ENCODE data around the gene RIMKLA.

Gene RIMKLA

DNA sequence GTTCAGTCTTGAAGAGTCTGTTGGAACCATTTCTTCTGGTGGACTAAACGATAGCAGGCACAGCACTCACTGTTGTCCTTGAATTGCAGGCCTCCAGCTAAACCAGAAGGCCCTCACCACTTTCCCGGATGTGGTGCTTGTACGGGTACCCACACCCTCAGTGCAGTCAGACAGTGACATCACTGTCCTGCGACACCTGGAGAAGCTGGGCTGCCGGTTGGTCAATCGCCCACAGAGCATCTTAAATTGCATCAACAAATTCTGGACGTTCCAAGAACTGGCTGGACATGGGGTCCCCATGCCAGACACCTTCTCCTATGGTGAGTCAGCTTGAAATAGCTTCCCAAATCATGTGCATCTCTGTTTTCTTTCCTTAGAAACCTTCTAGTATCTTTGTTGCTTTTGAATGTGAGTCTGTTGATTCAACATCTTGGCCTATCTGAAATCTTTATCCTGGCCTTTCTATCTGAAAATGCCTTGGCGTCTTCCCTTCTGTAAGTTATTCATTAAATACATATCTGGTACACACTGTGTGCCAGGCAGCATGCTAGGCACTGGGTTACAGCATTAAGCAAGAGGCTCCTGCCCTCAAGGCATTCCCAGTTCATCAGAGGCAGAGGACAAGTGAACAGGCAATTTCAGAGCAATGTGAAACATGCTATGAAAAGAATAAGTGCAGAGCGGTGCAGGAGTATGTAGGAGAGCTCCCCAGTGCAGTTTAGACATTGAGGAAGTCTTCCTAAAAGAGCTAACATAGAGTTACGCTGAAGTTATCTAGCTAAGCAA lies 18.9 kb downstream of the RIMKLA start:
- Histone ChIP-seq H3K27me3 (replicated peaks; ENCODE audit: control insufficient read depth, insufficient read depth, low read length) (no peaks in the 10 kb centered on the region), H3K4me3 (replicated peaks; ENCODE audit: low read depth, low read length) (no peak overlapping the region), H3K36me3 (ENCODE audit: control insufficient read depth, insufficient read depth, low read length) (no peaks in the 10 kb centered on the region)
- no peak for DNase-seq (ENCODE audit: extremely low read depth, insufficient read length)
- TF ChIP-seq, protein P1, sequence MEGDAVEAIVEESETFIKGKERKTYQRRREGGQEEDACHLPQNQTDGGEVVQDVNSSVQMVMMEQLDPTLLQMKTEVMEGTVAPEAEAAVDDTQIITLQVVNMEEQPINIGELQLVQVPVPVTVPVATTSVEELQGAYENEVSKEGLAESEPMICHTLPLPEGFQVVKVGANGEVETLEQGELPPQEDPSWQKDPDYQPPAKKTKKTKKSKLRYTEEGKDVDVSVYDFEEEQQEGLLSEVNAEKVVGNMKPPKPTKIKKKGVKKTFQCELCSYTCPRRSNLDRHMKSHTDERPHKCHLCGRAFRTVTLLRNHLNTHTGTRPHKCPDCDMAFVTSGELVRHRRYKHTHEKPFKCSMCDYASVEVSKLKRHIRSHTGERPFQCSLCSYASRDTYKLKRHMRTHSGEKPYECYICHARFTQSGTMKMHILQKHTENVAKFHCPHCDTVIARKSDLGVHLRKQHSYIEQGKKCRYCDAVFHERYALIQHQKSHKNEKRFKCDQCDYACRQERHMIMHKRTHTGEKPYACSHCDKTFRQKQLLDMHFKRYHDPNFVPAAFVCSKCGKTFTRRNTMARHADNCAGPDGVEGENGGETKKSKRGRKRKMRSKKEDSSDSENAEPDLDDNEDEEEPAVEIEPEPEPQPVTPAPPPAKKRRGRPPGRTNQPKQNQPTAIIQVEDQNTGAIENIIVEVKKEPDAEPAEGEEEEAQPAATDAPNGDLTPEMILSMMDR (IDR thresholded peaks at IDR 0.05; ENCODE audit: insufficient read depth, low read length, poor library complexity, severe bottlenecking): no peak

GRCh38 chr1:42403880-42404400 lies 23.3 kb downstream of the RIMKLA start:
- TF ChIP-seq, protein P1 (IDR thresholded peaks at IDR 0.05; ENCODE audit: insufficient read depth, low read length, poor library complexity, severe bottlenecking): no peak
- no peaks in the 10 kb centered on the region for H3K27me3 ChIP-seq (replicated peaks; ENCODE audit: control insufficient read depth, insufficient read depth, low read length)
- no peaks in the 10 kb centered on the region for H3K36me3 ChIP-seq (ENCODE audit: control insufficient read depth, insufficient read depth, low read length)
- DNase-seq (ENCODE audit: extremely low read depth, insufficient read length): no peak
- no peak overlapping the region for H3K4me3 ChIP-seq (replicated peaks; ENCODE audit: low read depth, low read length)

DNA sequence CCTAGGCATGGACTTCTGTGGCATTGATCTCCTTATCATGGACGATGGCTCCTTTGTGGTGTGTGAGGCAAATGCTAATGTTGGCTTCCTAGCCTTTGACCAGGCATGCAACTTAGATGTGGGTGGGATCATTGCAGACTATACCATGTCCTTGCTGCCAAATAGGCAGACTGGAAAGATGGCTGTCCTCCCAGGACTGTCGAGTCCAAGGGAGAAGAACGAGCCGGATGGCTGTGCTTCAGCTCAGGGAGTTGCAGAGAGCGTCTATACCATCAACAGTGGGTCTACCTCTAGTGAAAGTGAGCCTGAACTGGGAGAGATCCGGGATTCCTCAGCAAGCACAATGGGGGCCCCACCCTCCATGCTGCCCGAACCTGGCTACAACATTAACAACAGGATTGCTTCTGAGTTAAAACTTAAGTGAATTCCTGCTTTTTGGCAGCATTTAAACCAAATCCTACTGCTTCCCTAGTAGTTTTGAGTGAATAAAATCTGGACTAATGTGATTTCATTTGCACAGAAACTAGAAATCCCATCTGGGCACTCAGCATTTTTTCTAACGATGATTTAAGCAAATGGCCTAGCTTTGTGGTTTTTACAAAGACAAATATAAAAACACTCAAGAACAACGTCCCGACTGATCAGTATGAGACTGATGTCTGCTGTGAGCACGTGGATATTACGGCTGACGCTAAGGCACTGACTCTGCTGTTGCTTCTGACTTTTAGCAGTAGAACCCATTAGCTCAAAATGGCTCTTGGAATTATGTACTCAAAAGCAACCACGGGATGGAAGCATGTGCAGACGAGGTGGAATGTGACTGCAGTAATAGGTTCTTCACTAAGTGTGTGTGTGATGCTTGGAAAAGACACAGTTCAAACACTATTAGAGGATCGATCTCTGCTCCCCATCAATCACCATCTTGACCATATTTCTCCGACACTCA lies 34.2 kb downstream of the RIMKLA start:
- TF ChIP-seq, protein P1 (IDR thresholded peaks at IDR 0.05; ENCODE audit: insufficient read depth, low read length, poor library complexity, severe bottlenecking): no peak
- Histone ChIP-seq H3K27me3 (replicated peaks; ENCODE audit: control insufficient read depth, insufficient read depth, low read length) (no peaks in the 10 kb centered on the region), H3K36me3 (ENCODE audit: control insufficient read depth, insufficient read depth, low read length) (no peaks in the 10 kb centered on the region), H3K4me3 (replicated peaks; ENCODE audit: low read depth, low read length) (no peak overlapping the region)
- DNase-seq (ENCODE audit: extremely low read depth, insufficient read length): no peak

DNA sequence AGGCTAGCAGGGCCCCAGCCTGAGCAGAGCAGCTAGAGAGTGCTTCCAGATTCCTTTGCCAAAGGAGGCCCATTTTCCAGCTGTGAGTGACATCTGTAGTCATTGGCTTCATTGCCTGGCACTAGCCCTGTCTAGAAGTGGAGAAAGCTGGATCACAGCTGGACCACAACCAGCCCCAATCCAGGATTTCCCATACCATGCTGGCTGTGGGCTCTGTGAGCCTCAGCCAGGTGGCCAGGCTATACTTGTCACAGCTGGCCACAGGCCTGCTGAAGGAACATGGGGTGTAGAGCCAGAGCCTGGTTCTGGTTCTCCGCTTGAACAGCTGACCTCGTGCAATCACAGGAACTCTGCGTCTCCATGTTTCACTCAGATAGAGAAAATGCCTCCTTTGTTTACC lies 36.6 kb downstream of the RIMKLA start:
- H3K4me3 ChIP-seq (replicated peaks; ENCODE audit: low read depth, low read length): no peak overlapping the region
- TF ChIP-seq, protein P1 (IDR thresholded peaks at IDR 0.05; ENCODE audit: insufficient read depth, low read length, poor library complexity, severe bottlenecking): no peak
- no peaks in the 10 kb centered on the region for H3K36me3 ChIP-seq (ENCODE audit: control insufficient read depth, insufficient read depth, low read length)
- no peaks in the 10 kb centered on the region; the same call in 1 of the 2 replicates for H3K27me3 ChIP-seq (replicated peaks; ENCODE audit: control insufficient read depth, insufficient read depth, low read length)
- DNase-seq (ENCODE audit: extremely low read depth, insufficient read length): no peak

- no peak for DNase-seq (ENCODE audit: extremely low read depth, insufficient read length)
- TF ChIP-seq, protein P1 (IDR thresholded peaks at IDR 0.05; ENCODE audit: insufficient read depth, low read length, poor library complexity, severe bottlenecking): no peak
- H3K4me3 ChIP-seq (replicated peaks; ENCODE audit: low read depth, low read length): no peak overlapping the region
- H3K27me3 ChIP-seq (replicated peaks; ENCODE audit: control insufficient read depth, insufficient read depth, low read length): no peaks in the 10 kb centered on the region; the same call in 1 of the 2 replicates
- no peaks in the 10 kb centered on the region for H3K36me3 ChIP-seq (ENCODE audit: control insufficient read depth, insufficient read depth, low read length)
Observed at GRCh38 chr1:42418516-42418915, 37.9 kb downstream of the RIMKLA start.

All from GM06990 (cell line).